Right lobe of liver (tissue), 6 donors: Measurements from ENCODE around the gene RSRC1. TPM values are rescaled to one million over a fixed set of nuclear protein-coding genes. Genes with fewer than 3 reads are reported as not detected.
"Not testable (repeated sequence)": the region's sequence is repeated elsewhere in the genome, so short reads cannot be mapped to it uniquely, and the experiment has no call there.

ENCODE experiments used
- ATAC-seq, 4 donors: fragments of 200-7000 bp; cut with Tn5 transposase; one replicate each; pipeline ENCODE4 v1.9.1; 2020; ENCODE audit warnings: mild to moderate bottlenecking in 4 of 4, moderate library complexity in 4 of 4
- DNase-seq, 3 donors: peaks; one replicate each; pipeline ENCODE4 v3.0.0-alpha.2; 2020
- H3K27ac ChIP-seq, 3 donors: fragments of 200-600 bp; one replicate each; pipeline ENCODE4 v1.8.0; 2022
- H3K27me3 ChIP-seq, 2 donors: fragments of 200-600 bp; one replicate each; pipeline ENCODE4 v1.8.0; 2022
- H3K36me3 ChIP-seq, 4 donors: fragments of 200-600 bp; sonication (generic) in 1 of 4; one replicate each; pipeline versions ENCODE4 v1.5.1 to v1.8.0; 2017 to 2022; ENCODE audit warnings: control low read depth in 1 of 4
- H3K4me1 ChIP-seq, 4 donors: fragments of 200-600 bp; sonication (generic) in 1 of 4; one replicate each; pipeline versions ENCODE4 v1.5.1 to v1.8.0; 2017 to 2022; ENCODE audit warnings: control low read depth in 1 of 4
- H3K4me3 ChIP-seq, 3 donors: fragments of 200-600 bp; one replicate each; pipeline ENCODE4 v1.8.0; 2022
- H3K9me3 ChIP-seq, 4 donors: fragments of 200-600 bp; sonication (generic) in 1 of 4; one replicate each; pipeline versions ENCODE4 v1.5.1 to v1.8.0; 2017 to 2022; ENCODE audit warnings: control low read depth in 1 of 4
- CTCF ChIP-seq, 4 donors: fragments of 200-600 bp in 3 of 4; fragments of 450-650 bp in 1 of 4; IDR thresholded peaks; one replicate each; pipeline versions ENCODE4 v1.5.1 to v1.8.0; 2016 to 2022; ENCODE audit warnings: antibody characterized with exemption in 4 of 4, mild to moderate bottlenecking in 2 of 4
- POLR2A ChIP-seq: fragments of 450-650 bp; IDR thresholded peaks from one replicate; pipeline ENCODE4 v1.6.1; 2017; ENCODE audit warnings: antibody characterized with exemption, mild to moderate bottlenecking
- whole genome bisulfite sequencing: methylation state at CpG from one replicate; pipeline ENCODE4 v1.1.6; 2018; ENCODE audit warnings: low coverage, low lambda C conversion rate; ENCODE audit not compliant: insufficient coverage; ENCODE audit errors: missing lambda C conversion rate; 5-methylcytosine and 5-hydroxymethylcytosine counted together
- intact Hi-C, 2 donors: fragments of 100-400 bp; cut with DNase I; formaldehyde crosslinking; loops; one replicate each; pipeline versions ENCODE4 v1.11.2 to v1.14.1; 2022
- total RNA-seq, 6 experiments: library from RNA; depleted of rRNA in 2 of 6; stranded (reverse); fragments of >200 nt in 2 of 6; fragmentation: NEBNext Ultra II Directional in 3 of 6; extraction: Animal tissue kit (Norgen Biotek cat#: 25700) in 3 of 6; gene quantifications; one replicate each; pipeline versions ENCODE4 v1.1.0 to v1.2.4, GENCODE V29; 2016 to 2023
- donor health status: DM: no; HTN: yes; CAD: no.
- donor health status: DM: no; HTN: no; CAD: no.
- donor health status: DM: no; HTN: no; CAD: no.
- donor health status: DM: no; HTN: yes; CAD: no.
- donor health status: DM: no; HTN: yes; CAD: no.

RSRC1 gene
- total RNA-seq, 6 experiments from 2014 or later: 10.8 to 22.1 (median 11.7) TPM

- no peaks in the 10 kb centered on the region for H3K4me1 ChIP-seq
- H3K9me3 ChIP-seq: no peaks in the 10 kb centered on the region
- H3K27me3 ChIP-seq: no peaks in the 10 kb centered on the region
- DNase-seq (no peak), ATAC-seq (peak; percentile 40 to 67 (median 60))
- H3K27ac ChIP-seq: no peak overlapping the region
- no peak overlapping the region for H3K4me3 ChIP-seq
- intact Hi-C loops: no loop called here
- no peak for TF ChIP-seq POLR2A
- TF ChIP-seq CTCF (IDR thresholded peaks at IDR 0.05): peak; percentile 45 to 60 (median 55)
- no peaks in the 10 kb centered on the region for H3K36me3 ChIP-seq
- WGBS: 75% methylated on average over 3 of the region's 3 CpGs
These were observed 429.6 kb downstream of the RSRC1 start for GRCh38 chr3:158539414-158540014.

- TF ChIP-seq CTCF (IDR thresholded peaks at IDR 0.05): no peak
- TF ChIP-seq POLR2A: no peak
- H3K4me1 ChIP-seq: no peaks in the 10 kb centered on the region
- H3K9me3 ChIP-seq: no peaks in the 10 kb centered on the region
- DNase-seq (no peak), ATAC-seq (no peak)
- H3K27me3 ChIP-seq: no peaks in the 10 kb centered on the region
- intact Hi-C loops: no loop called here
- H3K36me3 ChIP-seq: no peaks in the 10 kb centered on the region
- no peak overlapping the region for H3K4me3 ChIP-seq
- WGBS: 100% methylated on average over 1 of the region's 1 CpG
- no peak overlapping the region for H3K27ac ChIP-seq
These were observed 430.2 kb downstream of the RSRC1 start for GRCh38 chr3:158540066-158540465.

GRCh38 chr3:158548691-158549090 is 438.8 kb downstream of the RSRC1 start:
- Histone ChIP-seq H3K36me3 (no peaks in the 10 kb centered on the region), H3K27ac (no peak overlapping the region), H3K4me3 (no peak overlapping the region), H3K27me3 (no peaks in the 10 kb centered on the region), H3K4me1 (no peaks in the 10 kb centered on the region), H3K9me3 (no peaks in the 10 kb centered on the region)
- TF ChIP-seq CTCF (IDR thresholded peaks at IDR 0.05) (no peak), POLR2A (no peak)
- intact Hi-C loops: no loop called here
- ATAC-seq (no peak), DNase-seq (no peak)
- 82% methylated on average over 4 of the region's 4 CpGs for WGBS

DNA sequence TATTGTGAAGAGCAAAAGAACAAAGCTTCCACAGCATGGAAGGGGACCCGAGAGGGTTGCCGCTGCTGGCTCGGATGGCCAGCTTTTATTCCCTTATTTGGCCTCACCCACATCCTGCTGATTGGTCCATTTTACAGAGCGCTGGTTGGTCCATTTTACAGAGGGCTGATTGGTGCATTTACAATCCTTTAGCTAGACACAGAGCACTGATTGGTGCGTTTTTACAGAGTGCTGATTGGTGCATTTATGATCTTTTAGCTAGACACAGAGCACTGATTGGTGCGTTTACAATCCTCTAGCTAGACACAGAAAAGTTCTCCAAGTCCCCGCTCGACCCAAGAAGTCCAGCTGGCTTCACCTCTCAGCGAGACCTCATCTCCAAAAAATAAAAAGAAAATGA is 440.0 kb downstream of the RSRC1 start:
- H3K27ac ChIP-seq, DNase-seq, H3K36me3 ChIP-seq, ATAC-seq, H3K4me3 ChIP-seq, H3K9me3 ChIP-seq, intact Hi-C loops, H3K27me3 ChIP-seq, H3K4me1 ChIP-seq: not testable (repeated sequence)
- WGBS: 99% methylated on average over 6 of the region's 9 CpGs

GRCh38 chr3:158552124-158552523 is 442.2 kb downstream of the RSRC1 start:
- Histone ChIP-seq H3K9me3 (no peaks in the 10 kb centered on the region), H3K27ac (no peak overlapping the region), H3K36me3 (no peaks in the 10 kb centered on the region), H3K4me1 (no peaks in the 10 kb centered on the region), H3K4me3 (no peak overlapping the region), H3K27me3 (no peaks in the 10 kb centered on the region)
- ATAC-seq (no peak), DNase-seq (no peak)
- intact Hi-C loops: no loop called here
- 64% methylated on average over 2 of the region's 2 CpGs for WGBS
- TF ChIP-seq POLR2A (no peak), CTCF (IDR thresholded peaks at IDR 0.05) (no peak)
